Heart left ventricle (tissue), 13 donors: ENCODE measurements around the gene NMNAT2.

Source experiments
- POLR2A ChIP-seq, 2 donors: fragments of 450-650 bp; IDR thresholded peaks; one replicate each; pipeline ENCODE4 v1.6.1; 2017; ENCODE audit warnings: antibody characterized with exemption in 2 of 2, mild to moderate bottlenecking in 2 of 2, moderate library complexity in 2 of 2
- TF ChIP-seq, protein P1 (sequence below), 12 donors: fragments of 200-600 bp; sonication (generic) in 4 of 12; IDR thresholded peaks; one replicate each; pipeline versions ENCODE4 v1.5.0 to v1.8.0; 2018 to 2022; ENCODE audit warnings: antibody characterized with exemption in 12 of 12, mild to moderate bottlenecking in 5 of 12
- donor health status: ischemic (EF 13 %, LVEDD 7.1; RV severe dilation, severe dysfunction).
- donor health status: DM: no; HTN: yes; CAD: no.
- donor health status: DM: no; HTN: no; CAD: no.
- donor health status: ischemic (EF 25% LVEDD 6.9; RV normal size, moderate dysfunction).
- donor health status: ischemic (EF 25% LVEDD 5.7; RV mildly dilated, moderate dysfunction).
- donor health status: ischemic (EF 35%, LVEDD 5.7; RV mildly dilated, moderate dysfunction).
- donor health status: nonischemic (EF 11% LVEDD 7.7; RV severe dilation, severe dysfunction).
- donor health status: DM: yes; HTN: yes; CAD: no.
- donor health status: PGD.
- donor health status: ischemic (EF 29% LVEDD 5.4; RV normal size, mild dysfunction).
- donor health status: nonischemic (EF 23%, LVEDD 6.1; RV moderate dilation, normal function).

DNA sequence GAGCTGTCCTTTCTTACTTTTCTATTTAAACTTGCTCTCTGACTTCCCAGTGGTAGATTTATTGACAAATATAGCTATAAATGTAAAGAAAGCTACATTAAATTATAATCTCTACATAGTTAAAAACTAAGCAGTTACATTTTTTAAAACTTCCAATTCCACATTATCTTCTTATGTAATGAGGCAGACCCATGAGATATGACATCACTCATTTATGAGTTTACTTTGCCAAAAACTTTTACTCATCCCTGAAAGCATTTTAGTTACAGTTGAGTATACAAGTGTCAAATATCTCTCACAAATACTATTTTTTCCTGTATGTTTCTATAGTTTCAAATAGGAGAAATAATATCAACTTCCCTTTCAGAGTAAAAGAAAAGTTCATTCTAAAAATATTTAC lies 3.8 kb downstream of the NMNAT2 start:
- no peak for TF ChIP-seq POLR2A (IDR thresholded peaks at IDR 0.05)
- TF ChIP-seq, protein P1, sequence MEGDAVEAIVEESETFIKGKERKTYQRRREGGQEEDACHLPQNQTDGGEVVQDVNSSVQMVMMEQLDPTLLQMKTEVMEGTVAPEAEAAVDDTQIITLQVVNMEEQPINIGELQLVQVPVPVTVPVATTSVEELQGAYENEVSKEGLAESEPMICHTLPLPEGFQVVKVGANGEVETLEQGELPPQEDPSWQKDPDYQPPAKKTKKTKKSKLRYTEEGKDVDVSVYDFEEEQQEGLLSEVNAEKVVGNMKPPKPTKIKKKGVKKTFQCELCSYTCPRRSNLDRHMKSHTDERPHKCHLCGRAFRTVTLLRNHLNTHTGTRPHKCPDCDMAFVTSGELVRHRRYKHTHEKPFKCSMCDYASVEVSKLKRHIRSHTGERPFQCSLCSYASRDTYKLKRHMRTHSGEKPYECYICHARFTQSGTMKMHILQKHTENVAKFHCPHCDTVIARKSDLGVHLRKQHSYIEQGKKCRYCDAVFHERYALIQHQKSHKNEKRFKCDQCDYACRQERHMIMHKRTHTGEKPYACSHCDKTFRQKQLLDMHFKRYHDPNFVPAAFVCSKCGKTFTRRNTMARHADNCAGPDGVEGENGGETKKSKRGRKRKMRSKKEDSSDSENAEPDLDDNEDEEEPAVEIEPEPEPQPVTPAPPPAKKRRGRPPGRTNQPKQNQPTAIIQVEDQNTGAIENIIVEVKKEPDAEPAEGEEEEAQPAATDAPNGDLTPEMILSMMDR (IDR thresholded peaks at IDR 0.05): no peak
